ENCODE data around the gene NRG3. TPM values are rescaled to one million over a fixed set of nuclear protein-coding genes. Genes with fewer than 3 reads are reported as not detected.

NRG3 gene
- total and polyA plus RNA-seq, 2 of the 4 experiments (the other 2 are of a cell fraction) = not detected

- no peak overlapping the region for H3K56ac ChIP-seq (ENCODE audit: extremely low read depth, insufficient read depth, low read length)
- no peak overlapping the region for H2AK9ac ChIP-seq (replicated peaks; ENCODE audit: low read depth, low read length, poor library complexity)
- no peak overlapping the region for H3K4ac ChIP-seq (ENCODE audit: low read depth, low read length)
- no peak overlapping the region for H2BK5ac ChIP-seq (ENCODE audit: low read depth, low read length, poor library complexity, severe bottlenecking)
- 0 out of 2 replicates have a peak, but pooled peaks cover 2% of the 10 kb centered on the region for H3K9me3 ChIP-seq (ENCODE audit: control insufficient read depth, insufficient read depth, low read length)
- no peak overlapping the region for H2BK120ac ChIP-seq (ENCODE audit: low read depth, low read length)
- H3K79me1 ChIP-seq (ENCODE audit: low read depth in 1 of 2, low read length in 2 of 2) = no peaks in the 10 kb centered on the region
- in situ Hi-C loops (cut with MboI; ENCODE audit: low sequenced_read_pairs) = no loop called here
- CTCF ChIA-PET = no interaction called here
- no peak overlapping the region for H2AK5ac ChIP-seq (ENCODE audit: low read depth, low read length)
- no peaks in the 10 kb centered on the region for H3K27me3 ChIP-seq (ENCODE audit: control insufficient read depth, insufficient read depth, low read length)
- no peaks in the 10 kb centered on the region for H3K9me1 ChIP-seq (ENCODE audit: insufficient read depth, low read length)
- dilution Hi-C loops (cut with HindIII; ENCODE audit: low sequenced_read_pairs, unreplicated experiment) = no loop called here
- no peak overlapping the region for H3K14ac ChIP-seq (replicated peaks; ENCODE audit: low read depth, low read length)
- no peak for ATAC-seq (ENCODE audit: low read depth)
- no peak overlapping the region for H3K4me3 ChIP-seq (ENCODE audit: insufficient read depth, low read depth, low read length)
- no peak overlapping the region for H3K9ac ChIP-seq (ENCODE audit: low read depth, low read length)
- no peak overlapping the region for H3K27ac ChIP-seq (ENCODE audit: insufficient read depth, low read length)
- no peak overlapping the region for H4K91ac ChIP-seq (ENCODE audit: insufficient read depth, low read depth, low read length)
- no peak overlapping the region for H3K4me2 ChIP-seq (ENCODE audit: low read depth, low read length)
- no peak overlapping the region for H3K18ac ChIP-seq (ENCODE audit: low read depth, low read length)
- H2BK15ac ChIP-seq (ENCODE audit: low read depth, low read length) = no peak overlapping the region
- no peak overlapping the region for H4K8ac ChIP-seq (ENCODE audit: low read depth in 2 of 2, low read length in 2 of 2)
- no peak overlapping the region for H4K5ac ChIP-seq (ENCODE audit: low read depth, low read length)
- H2BK20ac ChIP-seq (ENCODE audit: low read depth, low read length) = no peak overlapping the region
- intact Hi-C loops (cut with micrococcal nuclease) = no loop called here
- H3K23ac ChIP-seq (ENCODE audit: low read depth, low read length) = no peak overlapping the region
- no peaks in the 10 kb centered on the region for H3K36me3 ChIP-seq (ENCODE audit: control insufficient read depth, insufficient read depth, low read length)
- no peak overlapping the region for H2AFZ ChIP-seq (replicated peaks; ENCODE audit: low read length, poor library complexity)
- BruUV-seq (replicated peaks) = no TSS peak
- TF ChIP-seq USF2 (IDR thresholded peaks at IDR 0.05; ENCODE audit: low read depth, low read length) (no peak), POLR2A (IDR thresholded peaks at IDR 0.05; ENCODE audit: low read depth, low read length) (no peak), CHD1 (IDR thresholded peaks at IDR 0.05; ENCODE audit: low read depth, low read length) (no peak), MAFK (IDR thresholded peaks at IDR 0.05; ENCODE audit: low read depth, low read length) (no peak), MAZ (IDR thresholded peaks at IDR 0.05; ENCODE audit: borderline replicate concordance, low read depth, low read length) (no peak), RAD21 (IDR thresholded peaks at IDR 0.05; ENCODE audit: low read length) (no peak)
- TF ChIP-seq, protein P1, sequence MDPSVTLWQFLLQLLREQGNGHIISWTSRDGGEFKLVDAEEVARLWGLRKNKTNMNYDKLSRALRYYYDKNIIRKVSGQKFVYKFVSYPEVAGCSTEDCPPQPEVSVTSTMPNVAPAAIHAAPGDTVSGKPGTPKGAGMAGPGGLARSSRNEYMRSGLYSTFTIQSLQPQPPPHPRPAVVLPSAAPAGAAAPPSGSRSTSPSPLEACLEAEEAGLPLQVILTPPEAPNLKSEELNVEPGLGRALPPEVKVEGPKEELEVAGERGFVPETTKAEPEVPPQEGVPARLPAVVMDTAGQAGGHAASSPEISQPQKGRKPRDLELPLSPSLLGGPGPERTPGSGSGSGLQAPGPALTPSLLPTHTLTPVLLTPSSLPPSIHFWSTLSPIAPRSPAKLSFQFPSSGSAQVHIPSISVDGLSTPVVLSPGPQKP (IDR thresholded peaks at IDR 0.05; ENCODE audit: borderline replicate concordance, low read depth, low read length) = no peak
- H4K20me1 ChIP-seq (ENCODE audit: insufficient read depth, low read length) = no peaks in the 10 kb centered on the region
- POLR2A ChIA-PET (ENCODE audit: unreplicated experiment) = no interaction called here
- no peak for DNase-seq
- H3K4me1 ChIP-seq (ENCODE audit: control insufficient read depth, insufficient read depth, low read length) = no peaks in the 10 kb centered on the region
- WGBS, 2 experiments (ENCODE audit: extremely low coverage in 2 of 2, insufficient read length in 1 of 2) = no CpG with 5 or more reads among the region's 2 CpGs
These were observed 393.0 kb downstream of the NRG3 start for GRCh38 chr10:82267960-82268359.

Measured in IMR-90 (cell line).